ENCODE results near the gene ZNF708.
"Not testable (repeated sequence)": the region's sequence is repeated elsewhere in the genome, so short reads cannot be mapped to it uniquely, and the experiment has no call there.

ZNF708 gene

DNA sequence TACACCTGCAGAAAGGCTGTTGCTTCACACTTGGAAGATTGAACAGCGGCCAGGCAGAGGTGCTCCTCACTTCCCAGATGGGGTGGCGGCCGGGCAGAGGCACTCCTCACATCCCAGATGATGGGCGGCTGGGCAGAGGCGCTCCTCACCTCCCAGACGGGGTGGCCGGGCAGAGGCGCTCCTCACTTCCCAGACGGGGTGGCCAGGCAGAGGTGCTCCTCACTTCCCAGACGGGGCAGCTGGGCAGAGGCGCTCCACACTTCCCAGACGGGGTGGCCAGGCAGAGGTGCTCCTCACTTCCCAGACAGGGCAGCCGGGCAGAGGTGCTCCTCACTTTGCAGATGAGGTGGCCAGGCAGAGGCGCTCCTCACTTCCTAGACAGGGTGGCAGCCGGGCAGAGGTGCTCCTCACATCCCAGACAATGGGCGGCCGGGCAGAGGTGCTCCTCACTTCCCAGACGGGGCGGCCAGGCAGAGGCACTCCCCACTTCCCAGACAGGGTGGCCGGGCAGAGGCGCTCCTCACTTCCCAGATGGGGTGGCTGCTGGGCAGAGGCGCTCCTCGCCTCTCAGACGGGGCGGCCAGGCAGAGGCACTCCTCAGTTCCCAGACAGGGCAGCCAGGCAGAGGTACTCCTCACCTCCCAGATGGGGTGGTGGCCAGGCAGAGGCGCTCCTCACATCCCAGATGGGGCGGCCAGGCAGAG lies 69.6 kb downstream of the ZNF708 start:
- DNase-seq, result not testable (repeated sequence)

DNA sequence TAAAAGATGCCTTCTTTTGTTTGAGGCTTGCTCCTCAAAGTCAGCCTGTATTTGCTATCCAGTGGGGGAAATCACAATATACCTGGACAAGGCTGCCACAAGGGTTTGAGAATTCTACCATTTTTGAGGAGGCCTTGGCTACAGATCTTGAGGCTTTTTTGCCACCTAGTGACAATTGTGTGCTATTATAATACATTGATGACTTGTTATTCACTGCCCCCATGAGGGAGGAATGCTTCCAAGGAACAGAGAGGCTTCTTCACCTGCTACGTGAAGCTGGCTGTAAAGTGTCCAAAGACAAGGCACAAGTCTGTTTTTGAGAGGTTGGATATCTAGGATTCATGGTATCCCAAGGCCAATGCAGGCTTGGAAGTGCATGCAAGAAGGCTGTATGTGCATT lies 72.5 kb downstream of the ZNF708 start:
- no peak for DNase-seq

Data from NCI-H446 treated with DMSO at 0.1 percent for 48 hours (cell line).